ENCODE results near the gene FNTB. TPM values are rescaled to one million over a fixed set of nuclear protein-coding genes. Genes with fewer than 3 reads are reported as not detected.
A peak's percentile ranks its signal among the peaks of the same experiment; 100 is the strongest.

Gene FNTB, protein sequence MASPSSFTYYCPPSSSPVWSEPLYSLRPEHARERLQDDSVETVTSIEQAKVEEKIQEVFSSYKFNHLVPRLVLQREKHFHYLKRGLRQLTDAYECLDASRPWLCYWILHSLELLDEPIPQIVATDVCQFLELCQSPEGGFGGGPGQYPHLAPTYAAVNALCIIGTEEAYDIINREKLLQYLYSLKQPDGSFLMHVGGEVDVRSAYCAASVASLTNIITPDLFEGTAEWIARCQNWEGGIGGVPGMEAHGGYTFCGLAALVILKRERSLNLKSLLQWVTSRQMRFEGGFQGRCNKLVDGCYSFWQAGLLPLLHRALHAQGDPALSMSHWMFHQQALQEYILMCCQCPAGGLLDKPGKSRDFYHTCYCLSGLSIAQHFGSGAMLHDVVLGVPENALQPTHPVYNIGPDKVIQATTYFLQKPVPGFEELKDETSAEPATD
- polyA plus RNA-seq (2013, experiment 1 of 2), result 12.8 TPM
- 12.3 TPM for polyA plus RNA-seq (2013, experiment 2 of 2)

GRCh38 chr14:64986648-64987437 is at the start of gene FNTB:
Gene FNTB (plus strand): TSS chr14:64986895. CDS start chr14:64986954, 59 bp downstream.
- Histone ChIP-seq H3K23ac (ENCODE audit: low read length) (no peak within 1 kb of the TSS), H2BK120ac (ENCODE audit: low read depth, low read length) (no peak within 1 kb of the TSS), H2AK5ac (ENCODE audit: low read length) (no peak within 1 kb of the TSS), H3K36me3 (ENCODE audit: control insufficient read depth, insufficient read depth, low read length) (no peaks in the 10 kb centered on the region), H4K8ac (ENCODE audit: low read depth, low read length) (no peak within 1 kb of the TSS), H3K27me3 (ENCODE audit: insufficient read depth, low read length, poor library complexity) (no peaks in the 10 kb centered on the region), H3K9ac (ENCODE audit: low read length) (peak within 1 kb of the TSS; percentile 73), H3K4me3 (ENCODE audit: low read length) (peak within 1 kb of the TSS; percentile 81), H3K56ac (ENCODE audit: low read length) (peak within 1 kb of the TSS; percentile 93), H3K18ac (ENCODE audit: low read length) (peak within 1 kb of the TSS; percentile 34), H3K4ac (ENCODE audit: low read depth, low read length) (no peak within 1 kb of the TSS), H3K4me1 (ENCODE audit: control insufficient read depth, low read depth, low read length) (no peaks in the 10 kb centered on the region), H3K79me1 (ENCODE audit: low read length) (peaks cover 8% of the 10 kb centered on the region), H3K4me2 (ENCODE audit: low read length) (peak within 1 kb of the TSS; percentile 85), H2BK5ac (ENCODE audit: low read length) (peak within 1 kb of the TSS; percentile 68), H3K27ac (ENCODE audit: low read depth, low read length) (no peak within 1 kb of the TSS), H2BK15ac (replicated peaks; ENCODE audit: low read depth) (no peak within 1 kb of the TSS), H3K79me2 (ENCODE audit: control insufficient read depth, insufficient read depth, low read length) (peaks cover 3% of the 10 kb centered on the region), H4K5ac (ENCODE audit: low read length) (no peak within 1 kb of the TSS)
- peak; percentile 99 for DNase-seq
- no CpG with 5 or more reads among the region's 65 CpGs for WGBS (ENCODE audit: extremely low coverage, insufficient coverage, low lambda C conversion rate)

- no peak overlapping the region for H2BK15ac ChIP-seq (replicated peaks; ENCODE audit: low read depth)
- no peaks in the 10 kb centered on the region for H3K79me1 ChIP-seq (ENCODE audit: low read length)
- H3K4me3 ChIP-seq (ENCODE audit: low read length), result no peak overlapping the region
- H3K79me2 ChIP-seq (ENCODE audit: control insufficient read depth, insufficient read depth, low read length), result no peaks in the 10 kb centered on the region
- no peak overlapping the region for H3K4ac ChIP-seq (ENCODE audit: low read depth, low read length)
- no peak for DNase-seq
- WGBS (ENCODE audit: extremely low coverage, insufficient coverage, low lambda C conversion rate), result no CpG with 5 or more reads among the region's 1 CpG
- peak overlapping the region; percentile 53 for H3K27ac ChIP-seq (ENCODE audit: low read depth, low read length)
- H4K5ac ChIP-seq (ENCODE audit: low read length), result no peak overlapping the region
- no peaks in the 10 kb centered on the region for H3K4me1 ChIP-seq (ENCODE audit: control insufficient read depth, low read depth, low read length)
- no peak overlapping the region for H3K9ac ChIP-seq (ENCODE audit: low read length)
- H2BK5ac ChIP-seq (ENCODE audit: low read length), result no peak overlapping the region
- no peaks in the 10 kb centered on the region for H3K27me3 ChIP-seq (ENCODE audit: insufficient read depth, low read length, poor library complexity)
- no peaks in the 10 kb centered on the region for H3K36me3 ChIP-seq (ENCODE audit: control insufficient read depth, insufficient read depth, low read length)
- H3K4me2 ChIP-seq (ENCODE audit: low read length), result no peak overlapping the region
- no peak overlapping the region for H4K8ac ChIP-seq (ENCODE audit: low read depth, low read length)
- peak overlapping the region; percentile 56 for H3K18ac ChIP-seq (ENCODE audit: low read length)
- no peak overlapping the region for H3K23ac ChIP-seq (ENCODE audit: low read length)
- H2BK120ac ChIP-seq (ENCODE audit: low read depth, low read length), result no peak overlapping the region
- no peak overlapping the region for H2AK5ac ChIP-seq (ENCODE audit: low read length)
- no peak overlapping the region for H3K56ac ChIP-seq (ENCODE audit: low read length)
These were observed 49.4 kb upstream of the FNTB start for GRCh38 chr14:64937171-64937820.

GRCh38 chr14:64937821-64938193 is 48.9 kb upstream of the FNTB start:
- H3K23ac ChIP-seq (ENCODE audit: low read length), result no peak overlapping the region
- no peaks in the 10 kb centered on the region for H3K27me3 ChIP-seq (ENCODE audit: insufficient read depth, low read length, poor library complexity)
- H3K56ac ChIP-seq (ENCODE audit: low read length), result no peak overlapping the region
- H2BK120ac ChIP-seq (ENCODE audit: low read depth, low read length), result no peak overlapping the region
- H3K4me2 ChIP-seq (ENCODE audit: low read length), result no peak overlapping the region
- no peaks in the 10 kb centered on the region for H3K79me1 ChIP-seq (ENCODE audit: low read length)
- no peak for DNase-seq
- H3K18ac ChIP-seq (ENCODE audit: low read length), result no peak overlapping the region
- H3K27ac ChIP-seq (ENCODE audit: low read depth, low read length), result no peak overlapping the region
- no peak overlapping the region for H4K5ac ChIP-seq (ENCODE audit: low read length)
- H3K4ac ChIP-seq (ENCODE audit: low read depth, low read length), result no peak overlapping the region
- no peak overlapping the region for H2AK5ac ChIP-seq (ENCODE audit: low read length)
- H3K4me1 ChIP-seq (ENCODE audit: control insufficient read depth, low read depth, low read length), result no peaks in the 10 kb centered on the region
- H3K4me3 ChIP-seq (ENCODE audit: low read length), result no peak overlapping the region
- H3K9ac ChIP-seq (ENCODE audit: low read length), result no peak overlapping the region
- WGBS (ENCODE audit: extremely low coverage, insufficient coverage, low lambda C conversion rate), result no CpG with 5 or more reads among the region's 1 CpG
- H3K79me2 ChIP-seq (ENCODE audit: control insufficient read depth, insufficient read depth, low read length), result no peaks in the 10 kb centered on the region
- H4K8ac ChIP-seq (ENCODE audit: low read depth, low read length), result no peak overlapping the region
- no peaks in the 10 kb centered on the region for H3K36me3 ChIP-seq (ENCODE audit: control insufficient read depth, insufficient read depth, low read length)
- no peak overlapping the region for H2BK5ac ChIP-seq (ENCODE audit: low read length)
- no peak overlapping the region for H2BK15ac ChIP-seq (replicated peaks; ENCODE audit: low read depth)

DNA sequence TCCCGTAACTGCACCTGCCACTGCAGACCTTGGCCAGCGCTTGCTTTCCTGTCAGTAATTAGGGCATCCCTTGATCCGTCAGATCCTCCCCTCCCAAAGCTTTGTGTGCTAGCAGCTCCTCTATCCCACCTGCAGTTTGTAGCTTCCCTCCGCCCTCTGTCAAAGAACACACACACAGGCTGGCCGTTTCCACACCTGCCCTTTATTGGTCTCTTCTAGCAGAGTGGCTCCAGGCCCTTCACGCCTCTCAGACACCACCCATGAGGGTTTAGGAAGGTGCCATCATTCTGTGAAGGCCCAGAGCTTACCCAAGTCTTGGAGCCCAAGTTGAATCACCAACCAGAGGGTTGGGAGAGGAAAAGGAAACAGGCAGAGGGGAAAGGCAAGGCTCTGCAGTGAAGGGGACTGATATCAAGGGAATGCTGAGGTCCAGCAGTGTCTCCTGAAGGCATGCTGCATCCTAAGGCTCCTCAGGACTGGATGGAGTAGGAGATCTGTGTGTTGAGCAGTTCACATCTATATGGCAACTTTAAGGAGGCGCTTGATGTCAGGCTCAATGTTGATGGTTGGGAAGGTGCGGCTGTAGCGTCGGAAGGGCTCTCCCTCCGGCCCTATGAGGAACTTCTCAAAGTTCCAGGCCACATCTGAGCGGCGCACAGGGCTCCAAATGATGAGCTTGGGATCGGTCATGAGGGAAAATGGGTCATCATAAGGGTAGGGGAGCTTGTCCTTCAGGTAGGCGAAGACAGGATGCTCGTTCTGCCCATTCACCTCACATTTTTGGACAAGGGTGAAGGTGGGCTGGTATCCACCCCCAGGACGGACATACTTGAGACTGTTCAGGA is 47.5 kb upstream of the FNTB start:
- Histone ChIP-seq H3K27me3 (ENCODE audit: insufficient read depth, low read length, poor library complexity) (no peaks in the 10 kb centered on the region), H3K27ac (ENCODE audit: low read depth, low read length) (no peak overlapping the region), H3K4ac (ENCODE audit: low read depth, low read length) (no peak overlapping the region), H3K36me3 (ENCODE audit: control insufficient read depth, insufficient read depth, low read length) (no peaks in the 10 kb centered on the region), H3K79me2 (ENCODE audit: control insufficient read depth, insufficient read depth, low read length) (no peaks in the 10 kb centered on the region), H3K79me1 (ENCODE audit: low read length) (no peaks in the 10 kb centered on the region), H2BK5ac (ENCODE audit: low read length) (no peak overlapping the region), H3K4me1 (ENCODE audit: control insufficient read depth, low read depth, low read length) (no peaks in the 10 kb centered on the region), H3K4me3 (ENCODE audit: low read length) (no peak overlapping the region), H3K9ac (ENCODE audit: low read length) (no peak overlapping the region), H3K23ac (ENCODE audit: low read length) (no peak overlapping the region), H3K56ac (ENCODE audit: low read length) (no peak overlapping the region), H3K18ac (ENCODE audit: low read length) (no peak overlapping the region), H4K8ac (ENCODE audit: low read depth, low read length) (no peak overlapping the region), H4K5ac (ENCODE audit: low read length) (no peak overlapping the region), H2BK15ac (replicated peaks; ENCODE audit: low read depth) (no peak overlapping the region), H3K4me2 (ENCODE audit: low read length) (no peak overlapping the region), H2BK120ac (ENCODE audit: low read depth, low read length) (no peak overlapping the region), H2AK5ac (ENCODE audit: low read length) (no peak overlapping the region)
- no CpG with 5 or more reads among the region's 17 CpGs for WGBS (ENCODE audit: extremely low coverage, insufficient coverage, low lambda C conversion rate)
- DNase-seq, result no peak

GRCh38 chr14:64939817-64940190 is 46.9 kb upstream of the FNTB start:
- Histone ChIP-seq H3K27ac (ENCODE audit: low read depth, low read length) (no peak overlapping the region), H3K27me3 (ENCODE audit: insufficient read depth, low read length, poor library complexity) (no peaks in the 10 kb centered on the region), H4K5ac (ENCODE audit: low read length) (no peak overlapping the region), H3K9ac (ENCODE audit: low read length) (no peak overlapping the region), H4K8ac (ENCODE audit: low read depth, low read length) (no peak overlapping the region), H2BK5ac (ENCODE audit: low read length) (no peak overlapping the region), H2BK120ac (ENCODE audit: low read depth, low read length) (no peak overlapping the region), H3K18ac (ENCODE audit: low read length) (no peak overlapping the region), H3K36me3 (ENCODE audit: control insufficient read depth, insufficient read depth, low read length) (no peaks in the 10 kb centered on the region), H3K23ac (ENCODE audit: low read length) (no peak overlapping the region), H2BK15ac (replicated peaks; ENCODE audit: low read depth) (no peak overlapping the region), H3K79me2 (ENCODE audit: control insufficient read depth, insufficient read depth, low read length) (no peaks in the 10 kb centered on the region), H3K4me1 (ENCODE audit: control insufficient read depth, low read depth, low read length) (no peaks in the 10 kb centered on the region), H3K56ac (ENCODE audit: low read length) (no peak overlapping the region), H3K79me1 (ENCODE audit: low read length) (no peaks in the 10 kb centered on the region), H3K4me3 (ENCODE audit: low read length) (no peak overlapping the region), H2AK5ac (ENCODE audit: low read length) (no peak overlapping the region), H3K4ac (ENCODE audit: low read depth, low read length) (no peak overlapping the region), H3K4me2 (ENCODE audit: low read length) (no peak overlapping the region)
- no CpG with 5 or more reads among the region's 3 CpGs for WGBS (ENCODE audit: extremely low coverage, insufficient coverage, low lambda C conversion rate)
- no peak for DNase-seq

All from mesendoderm (in vitro differentiated cells).